ENCODE results near the gene GLI3. TPM values are rescaled to one million over a fixed set of nuclear protein-coding genes. Genes with fewer than 3 reads are reported as not detected.

The GLI3 gene
- total and polyA plus RNA-seq, 12 donors, result 1.1 to 18.0 (median 4.6) TPM

- no peaks in the 10 kb centered on the region for H3K36me3 ChIP-seq (replicated peaks in 1 of 2)
- DNase-seq, result peak; percentile 66 to 89 (median 72)
- intact Hi-C loops (cut with DNase I), result no loop called here
- peak overlapping the region; percentile 57 to 94 (median 93) for H3K27ac ChIP-seq
- H3K27me3 ChIP-seq, result no peaks in the 10 kb centered on the region
- WGBS, 4 donors, result 3 to 11% (median 8%) methylated on average over 20 to 61 of the region's 66 CpGs
- peak overlapping the region in 2 of 4 donors; percentile 88 to 93 for H3K4me3 ChIP-seq
- TF ChIP-seq CTCF (IDR thresholded peaks at IDR 0.05), result no peak
- no peak for TF ChIP-seq POLR2A (IDR thresholded peaks at IDR 0.05)
- no peaks in the 10 kb centered on the region for H3K9me3 ChIP-seq (replicated peaks in 1 of 3)
- H3K4me1 ChIP-seq (replicated peaks in 1 of 2), result peaks cover 8 to 19% of the 10 kb centered on the region in 2 donors
These were observed 967 bp upstream of the GLI3 start for GRCh38 chr7:42237811-42238541.

DNA sequence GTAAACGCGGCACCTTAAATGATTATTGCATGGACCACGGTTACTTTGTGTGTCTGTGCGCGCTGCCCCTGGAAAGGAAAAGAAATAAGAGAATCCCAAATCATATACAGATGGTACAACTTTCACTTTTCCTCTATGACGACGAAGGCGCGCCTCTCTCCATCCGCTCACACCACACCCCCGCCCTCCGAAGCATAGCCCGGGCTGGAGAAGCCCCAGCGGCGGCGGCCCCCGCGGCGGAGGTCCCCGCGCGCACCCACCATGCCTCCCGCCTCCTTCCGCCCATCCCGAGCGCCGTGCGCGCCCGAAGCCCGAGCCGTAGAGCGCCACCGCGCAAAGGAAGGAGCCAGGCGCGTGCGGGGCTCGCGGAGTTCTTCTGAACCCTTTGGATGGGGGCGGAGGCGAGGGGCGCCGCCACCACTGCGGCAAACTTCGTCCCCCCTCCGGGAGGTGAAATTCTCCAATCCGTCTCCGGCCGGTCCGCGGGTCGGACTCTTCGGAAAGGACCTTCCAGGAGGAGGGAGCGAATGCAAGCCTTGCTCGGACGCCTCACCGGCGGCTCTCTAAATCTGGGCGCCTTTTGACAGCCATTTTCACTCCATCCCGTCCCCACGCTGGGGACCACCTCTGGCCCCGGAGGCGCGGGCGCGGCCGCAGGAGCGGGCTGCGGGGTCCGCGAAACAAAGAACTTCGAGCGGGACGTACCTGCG, 588 bp downstream of the GLI3 start:
- H3K4me1 ChIP-seq (replicated peaks in 1 of 2), result peaks cover 8 to 19% of the 10 kb centered on the region in 2 donors
- peak; percentile 50 to 71 (median 59) for DNase-seq

GRCh38 chr7:42235741-42236161, 1.3 kb downstream of the GLI3 start:
- 6 to 11% (median 8%) methylated on average over 15 of the region's 15 CpGs for WGBS, 4 donors

More for the DNA sequence above, 588 bp downstream of the GLI3 start:
- WGBS, 4 donors, result 0 to 1% (median 1%) methylated on average over 29 to 76 of the region's 76 CpGs
- TF ChIP-seq POLR2A (IDR thresholded peaks at IDR 0.05), result peak in 1 of 2 donors; percentile 47
- no peak for TF ChIP-seq CTCF (IDR thresholded peaks at IDR 0.05)
- intact Hi-C loops (cut with DNase I), result no loop called here
- Histone ChIP-seq H3K36me3 (replicated peaks in 1 of 2) (no peaks in the 10 kb centered on the region), H3K27me3 (no peaks in the 10 kb centered on the region), H3K27ac (peak overlapping the region in 4 of 5 donors; percentile 63 to 94 (median 81)), H3K4me3 (peak overlapping the region in 3 of 4 donors; percentile 55 to 93 (median 88)), H3K9me3 (replicated peaks in 1 of 3) (no peaks in the 10 kb centered on the region)

More at GRCh38 chr7:42235741-42236161, 1.3 kb downstream of the GLI3 start:
- Histone ChIP-seq H3K4me1 (replicated peaks in 1 of 2) (peaks cover 8 to 19% of the 10 kb centered on the region in 2 donors), H3K27me3 (no peaks in the 10 kb centered on the region), H3K4me3 (peak overlapping the region in 2 of 4 donors; percentile 88 to 93), H3K36me3 (replicated peaks in 1 of 2) (no peaks in the 10 kb centered on the region), H3K9me3 (replicated peaks in 1 of 3) (no peaks in the 10 kb centered on the region), H3K27ac (peak overlapping the region in 3 of 5 donors; percentile 69 to 94 (median 93))
- TF ChIP-seq CTCF (IDR thresholded peaks at IDR 0.05) (no peak), POLR2A (IDR thresholded peaks at IDR 0.05) (no peak)
- intact Hi-C loops (cut with DNase I), result no loop called here
- DNase-seq, result peak in 2 of 7 donors; percentile 12 to 25

Measured in adrenal gland (tissue), 12 donors.